ENCODE results near the gene AMBP. TPM values are rescaled to one million over a fixed set of nuclear protein-coding genes. Genes with fewer than 3 reads are reported as not detected.

The AMBP gene
- total and polyA plus RNA-seq, 2 of the 13 experiments (the other 11 are each of a cell fraction or from before 2014, with no cell fraction given) = 1,510 to 2,580 TPM

- peak; percentile 68; the same call in 1 of the 2 replicates for TF ChIP-seq ZNF512B (CRISPR knock-in tag; IDR thresholded peaks at IDR 0.05; ENCODE audit: borderline replicate concordance)
- TF ChIP-seq ZBTB44 (CRISPR knock-in tag; IDR thresholded peaks at IDR 0.05) = no peak
- no peak for TF ChIP-seq PLSCR1 (CRISPR knock-in tag; IDR thresholded peaks at IDR 0.05; ENCODE audit: borderline replicate concordance)
- 0 out of 2 replicates have a peak, but pooled peaks have one; percentile 18 for TF ChIP-seq TBX2 (CRISPR knock-in tag; IDR thresholded peaks at IDR 0.05; ENCODE audit: borderline replicate concordance)
- TF ChIP-seq BHLHE40 (IDR thresholded peaks at IDR 0.05; ENCODE audit: low read length) = peak; percentile 66; the same call in 1 of the 2 replicates
- TF ChIP-seq DZIP1 (CRISPR knock-in tag; IDR thresholded peaks at IDR 0.05) = 0 out of 2 replicates have a peak, but pooled peaks have one; percentile 66
- no peak for TF ChIP-seq NFRKB (IDR thresholded peaks at IDR 0.05)
- 0 out of 2 replicates have a peak, but pooled peaks have one; percentile 41 for TF ChIP-seq NR0B2 (CRISPR knock-in tag; IDR thresholded peaks at IDR 0.05)
- TF ChIP-seq PCBP2 (optimal IDR thresholded peaks at IDR 0.05; ENCODE audit: low read depth, low read length, poor library complexity, severe bottlenecking) = no peak
- TF ChIP-seq ZNF619 (CRISPR knock-in tag; IDR thresholded peaks at IDR 0.05) = 0 out of 2 replicates have a peak, but pooled peaks have one; percentile 28
- TF ChIP-seq ZNF572 (CRISPR knock-in tag; IDR thresholded peaks at IDR 0.05) = 0 out of 2 replicates have a peak, but pooled peaks have one; percentile 5
- peak; percentile 12; the same call in 1 of the 2 replicates for TF ChIP-seq POGZ (CRISPR knock-in tag; IDR thresholded peaks at IDR 0.05)
- TF ChIP-seq ZNF776 (CRISPR knock-in tag; IDR thresholded peaks at IDR 0.05) = no peak
- no peak for TF ChIP-seq NFE2L1 (CRISPR knock-in tag; IDR thresholded peaks at IDR 0.05; ENCODE audit: borderline replicate concordance)
- no peak for TF ChIP-seq THAP11 (CRISPR knock-in tag; IDR thresholded peaks at IDR 0.05)
- TF ChIP-seq THAP7 (CRISPR knock-in tag; IDR thresholded peaks at IDR 0.05) = no peak
- no peak for TF ChIP-seq POLR2AphosphoS2 (IDR thresholded peaks at IDR 0.05; ENCODE audit: low read depth, low read length)
These were observed 38.1 kb upstream of the AMBP start (continued) for GRCh38 chr9:114116126-114116747.
